ENCODE data around the gene JAML. TPM values are rescaled to one million over a fixed set of nuclear protein-coding genes. Genes with fewer than 3 reads are reported as not detected.
A peak's percentile ranks its signal among the peaks of the same experiment; 100 is the strongest.

Gene JAML
- total RNA-seq, 4 donors from 2014 or later, result 3.2 to 15.1 (median 8.0) TPM

DNA sequence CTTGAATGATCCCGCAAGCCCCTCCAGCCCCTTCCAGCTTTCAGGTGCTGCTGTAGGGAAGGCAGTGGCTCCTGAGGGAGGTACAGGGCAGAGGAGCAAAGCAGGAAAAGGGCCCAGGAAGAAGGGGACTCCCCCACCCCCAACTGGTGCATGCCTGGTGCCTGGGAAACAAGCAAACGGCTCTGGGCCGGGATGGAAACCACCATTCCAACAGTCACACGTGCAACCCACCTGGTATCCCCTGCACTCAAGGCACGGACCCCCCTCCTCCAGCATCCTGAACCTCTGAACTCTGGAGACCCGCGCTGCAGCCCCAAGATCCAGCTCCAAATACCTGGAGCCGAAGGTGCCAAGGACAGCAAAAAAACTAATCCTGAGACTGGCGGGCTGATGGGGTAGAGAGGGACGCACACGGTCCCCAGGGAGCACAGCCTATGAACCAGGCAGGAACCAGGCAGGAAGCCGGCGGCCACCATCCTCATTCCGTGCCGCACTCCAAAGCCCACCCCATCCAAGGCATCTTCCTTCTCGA, 72.7 kb downstream of the JAML start:
- H3K4me1 ChIP-seq, result peaks cover 0 to 32% (median 17%) of the 10 kb centered on the region in 4 donors
- in situ Hi-C loops (cut with MboI; ENCODE audit: low pct_ligation_motif_present in 1 of 4, low pct_unique_long_range_greater_than_20kb in 1 of 4, low sequenced_read_pairs in 3 of 4), result no loop called here
- no peak overlapping the region for H3K27ac ChIP-seq
- DNase-seq, result no peak
- H3K9me3 ChIP-seq, result no peaks in the 10 kb centered on the region
- 19% methylated on average over 16 of the region's 16 CpGs; no CpG with 5 or more reads in 1 of the 2 donors for WGBS, 2 donors (ENCODE audit: low coverage in 1 of 2)
- H3K4me3 ChIP-seq, result peak overlapping the region; percentile 23 to 53 (median 37)
- peaks cover 71% of the 10 kb centered on the region for H3K27me3 ChIP-seq
- no peaks in the 10 kb centered on the region for H3K36me3 ChIP-seq
- intact Hi-C loops (cut with DNase I; ENCODE audit: low total_unique reads), result no loop called here
- no peak for TF ChIP-seq POLR2A (IDR thresholded peaks at IDR 0.05)
- TF ChIP-seq EP300 (IDR thresholded peaks at IDR 0.05; ENCODE audit: low read depth), result no peak
- TF ChIP-seq, protein P1, sequence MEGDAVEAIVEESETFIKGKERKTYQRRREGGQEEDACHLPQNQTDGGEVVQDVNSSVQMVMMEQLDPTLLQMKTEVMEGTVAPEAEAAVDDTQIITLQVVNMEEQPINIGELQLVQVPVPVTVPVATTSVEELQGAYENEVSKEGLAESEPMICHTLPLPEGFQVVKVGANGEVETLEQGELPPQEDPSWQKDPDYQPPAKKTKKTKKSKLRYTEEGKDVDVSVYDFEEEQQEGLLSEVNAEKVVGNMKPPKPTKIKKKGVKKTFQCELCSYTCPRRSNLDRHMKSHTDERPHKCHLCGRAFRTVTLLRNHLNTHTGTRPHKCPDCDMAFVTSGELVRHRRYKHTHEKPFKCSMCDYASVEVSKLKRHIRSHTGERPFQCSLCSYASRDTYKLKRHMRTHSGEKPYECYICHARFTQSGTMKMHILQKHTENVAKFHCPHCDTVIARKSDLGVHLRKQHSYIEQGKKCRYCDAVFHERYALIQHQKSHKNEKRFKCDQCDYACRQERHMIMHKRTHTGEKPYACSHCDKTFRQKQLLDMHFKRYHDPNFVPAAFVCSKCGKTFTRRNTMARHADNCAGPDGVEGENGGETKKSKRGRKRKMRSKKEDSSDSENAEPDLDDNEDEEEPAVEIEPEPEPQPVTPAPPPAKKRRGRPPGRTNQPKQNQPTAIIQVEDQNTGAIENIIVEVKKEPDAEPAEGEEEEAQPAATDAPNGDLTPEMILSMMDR (IDR thresholded peaks at IDR 0.05), result no peak
- TF ChIP-seq POLR2AphosphoS5 (IDR thresholded peaks at IDR 0.05), result no peak

DNA sequence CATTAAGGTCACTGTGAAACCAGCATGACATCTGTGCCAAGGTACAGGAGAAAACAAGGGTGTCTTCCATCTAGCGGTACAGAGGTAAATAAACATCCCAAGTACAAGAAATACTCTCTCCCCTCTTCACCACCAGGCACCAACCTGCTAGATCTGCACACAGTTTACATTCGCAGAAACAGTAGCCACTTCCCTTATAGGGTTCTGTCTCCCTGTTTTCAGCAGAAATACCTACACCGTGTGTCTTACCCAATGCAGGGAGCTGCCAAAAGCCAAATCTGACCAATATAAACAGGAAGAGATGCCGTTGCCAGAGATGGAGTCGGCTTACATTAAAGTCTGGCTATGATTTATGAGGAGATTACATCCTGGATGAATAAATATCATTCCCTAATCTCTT, 73.4 kb downstream of the JAML start:
- in situ Hi-C loops (cut with MboI; ENCODE audit: low pct_ligation_motif_present in 1 of 4, low pct_unique_long_range_greater_than_20kb in 1 of 4, low sequenced_read_pairs in 3 of 4), result no loop called here
- Histone ChIP-seq H3K9me3 (no peaks in the 10 kb centered on the region), H3K27me3 (peaks cover 69% of the 10 kb centered on the region), H3K4me1 (peaks cover 0 to 26% (median 17%) of the 10 kb centered on the region in 4 donors), H3K27ac (no peak overlapping the region), H3K36me3 (no peaks in the 10 kb centered on the region), H3K4me3 (no peak overlapping the region)
- intact Hi-C loops (cut with DNase I; ENCODE audit: low total_unique reads), result no loop called here
- WGBS, 2 donors (ENCODE audit: low coverage in 1 of 2), result 0 to 33% methylated on average over 3 to 5 of the region's 5 CpGs
- no peak for DNase-seq
- TF ChIP-seq, protein P1 (IDR thresholded peaks at IDR 0.05), result no peak
- TF ChIP-seq POLR2A (IDR thresholded peaks at IDR 0.05) (no peak), POLR2AphosphoS5 (IDR thresholded peaks at IDR 0.05) (no peak), EP300 (IDR thresholded peaks at IDR 0.05; ENCODE audit: low read depth) (no peak)

DNA sequence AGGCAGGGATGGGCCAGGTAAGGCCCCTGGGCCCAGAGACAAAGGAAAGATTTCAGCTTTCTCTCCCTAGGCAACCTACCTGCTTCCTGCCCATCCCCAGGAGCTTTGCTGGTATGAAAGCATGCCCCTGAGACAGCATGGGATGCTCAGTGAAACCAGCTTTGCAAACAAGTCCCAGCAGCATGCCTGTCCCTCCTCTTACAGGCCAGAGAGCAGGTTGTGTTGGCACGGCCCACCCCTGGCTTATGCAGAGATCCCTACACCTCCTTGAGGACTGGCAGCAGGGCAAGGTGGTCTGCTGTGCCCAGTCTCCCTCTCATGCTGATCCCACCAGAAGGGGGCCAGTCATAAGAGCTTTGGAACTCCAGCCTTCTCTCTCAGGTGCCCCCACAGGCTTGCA, 75.3 kb downstream of the JAML start:
- Histone ChIP-seq H3K4me3 (no peak overlapping the region), H3K36me3 (no peaks in the 10 kb centered on the region), H3K27me3 (peaks cover 63% of the 10 kb centered on the region), H3K4me1 (peaks cover 0 to 27% (median 24%) of the 10 kb centered on the region in 4 donors), H3K27ac (no peak overlapping the region), H3K9me3 (no peaks in the 10 kb centered on the region)
- WGBS, 2 donors (ENCODE audit: low coverage in 1 of 2), result 90% methylated on average over 1 of the region's 1 CpG; no CpG with 5 or more reads in 1 of the 2 donors
- no peak for DNase-seq
- in situ Hi-C loops (cut with MboI; ENCODE audit: low pct_ligation_motif_present in 1 of 4, low pct_unique_long_range_greater_than_20kb in 1 of 4, low sequenced_read_pairs in 3 of 4) (loop anchor here in 2 of 4 donors (10.0 to 25.0 kb wide), 2 partner anchors 205 to 338 kb away; partner anchors contain the start of gene UBE4A (in 1 of the 2)), intact Hi-C loops (cut with DNase I; ENCODE audit: low total_unique reads) (no loop called here)
- TF ChIP-seq POLR2A (IDR thresholded peaks at IDR 0.05), result no peak
- TF ChIP-seq, protein P1 (IDR thresholded peaks at IDR 0.05), result no peak
- no peak for TF ChIP-seq EP300 (IDR thresholded peaks at IDR 0.05; ENCODE audit: low read depth)
- no peak for TF ChIP-seq POLR2AphosphoS5 (IDR thresholded peaks at IDR 0.05)

DNA sequence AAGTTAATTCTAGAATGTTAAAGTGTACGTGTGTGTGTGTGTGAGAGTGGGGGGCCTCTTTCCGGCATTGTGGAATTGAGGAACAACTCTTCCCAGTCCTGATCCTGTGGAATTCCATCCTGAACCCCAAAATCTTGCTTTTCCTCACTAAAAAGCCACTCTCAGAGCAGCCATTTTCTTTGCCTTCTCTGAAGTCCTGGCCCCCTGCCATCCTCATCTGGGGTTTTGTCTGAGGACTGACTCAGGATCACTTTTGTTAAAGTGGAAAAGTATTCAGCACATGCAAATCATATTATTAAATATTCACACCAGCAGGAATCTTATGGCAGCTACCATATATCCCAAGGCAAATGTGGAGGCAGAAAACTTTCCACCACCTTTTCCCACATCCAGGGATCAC, 76.0 kb downstream of the JAML start:
- in situ Hi-C loops (cut with MboI; ENCODE audit: low pct_ligation_motif_present in 1 of 4, low pct_unique_long_range_greater_than_20kb in 1 of 4, low sequenced_read_pairs in 3 of 4) (loop anchor here in 2 of 4 donors (10.0 to 25.0 kb wide), 2 partner anchors 206 to 338 kb away; partner anchors contain the start of gene UBE4A (in 1 of the 2)), intact Hi-C loops (cut with DNase I; ENCODE audit: low total_unique reads) (no loop called here)
- Histone ChIP-seq H3K36me3 (no peaks in the 10 kb centered on the region), H3K27me3 (peaks cover 63% of the 10 kb centered on the region), H3K9me3 (no peaks in the 10 kb centered on the region), H3K27ac (no peak overlapping the region), H3K4me1 (peaks cover 0 to 27% (median 24%) of the 10 kb centered on the region in 4 donors), H3K4me3 (no peak overlapping the region)
- WGBS, 2 donors (ENCODE audit: low coverage in 1 of 2), result 50 to 87% methylated on average over 1 to 2 of the region's 2 CpGs
- DNase-seq, result no peak
- TF ChIP-seq EP300 (IDR thresholded peaks at IDR 0.05; ENCODE audit: low read depth) (no peak), POLR2AphosphoS5 (IDR thresholded peaks at IDR 0.05) (no peak), POLR2A (IDR thresholded peaks at IDR 0.05) (no peak)
- TF ChIP-seq, protein P1 (IDR thresholded peaks at IDR 0.05), result no peak
